PC-3 (cell line): ENCODE measurements around the gene PALD1. TPM values are rescaled to one million over a fixed set of nuclear protein-coding genes. Genes with fewer than 3 reads are reported as not detected.

Experiments used
- ATAC-seq: fragments of 200-7000 bp; cut with Tn5 transposase; 2 replicates; pipeline ENCODE4 v1.9.1; 2020; ENCODE audit warnings: mild to moderate bottlenecking, moderate library complexity
- BruUV-seq: library from RNA; stranded (reverse); fragments of 400-500 nt; replicated peaks from 2 replicates; lab custom pipeline; 2021; lab: Mats Ljungman, UMichigan
- CTCF ChIA-PET: fragments of 300-600 bp; sonication (Branson Sonifier 250); formaldehyde crosslinking; loops from one replicate; lab custom pipeline; 2022; ENCODE audit warnings: antibody characterized with exemption; lab: Charles Lee
- POLR2A ChIA-PET: fragments of 300-600 bp; sonication (Branson Sonifier 250); formaldehyde crosslinking; loops from one replicate; lab custom pipeline; 2022; ENCODE audit warnings: antibody characterized with exemption; ENCODE audit not compliant: unreplicated experiment; lab: Charles Lee
- DNase-seq: peaks from one replicate; pipeline ENCODE4 v3.0.0-alpha.2; 2015
- H2AFZ ChIP-seq: fragments of 300-600 bp; sonication (generic); 2 replicates; pipeline ENCODE4 v1.6.0; 2016; ENCODE audit warnings: antibody characterized with exemption, low read length
- H3F3A ChIP-seq: fragments of 300-600 bp; sonication (generic); one replicate; pipeline ENCODE4 v1.6.0; 2017; ENCODE audit warnings: antibody characterized with exemption, low read length, control low read depth, mild to moderate bottlenecking; ENCODE audit not compliant: unreplicated experiment
- H3K27ac ChIP-seq: fragments of 300-600 bp; sonication (generic); 2 replicates; pipeline ENCODE4 v1.5.1; 2016; ENCODE audit warnings: mild to moderate bottlenecking, low read length
- H3K27me3 ChIP-seq: fragments of 300-600 bp; sonication (generic); 2 replicates; pipeline ENCODE4 v1.6.1; 2016; ENCODE audit warnings: low read length, mixed read lengths
- H3K36me3 ChIP-seq: fragments of 300-600 bp; sonication (generic); 2 replicates; pipeline ENCODE4 v1.6.1; 2016; ENCODE audit warnings: low read depth, mixed run types, low read length, mixed read lengths
- H3K4me1 ChIP-seq: fragments of 300-600 bp; sonication (generic); 2 replicates; pipeline ENCODE4 v1.5.1; 2016; ENCODE audit warnings: low read length; ENCODE audit not compliant: insufficient read depth
- H3K4me2 ChIP-seq: fragments of 300-600 bp; sonication (generic); 2 replicates; pipeline ENCODE4 v1.6.0; 2016; ENCODE audit warnings: low read length
- H3K4me3 ChIP-seq: fragments of 300-600 bp; sonication (generic); 2 replicates; pipeline ENCODE4 v1.5.1; 2016; ENCODE audit warnings: mild to moderate bottlenecking, low read length, mixed read lengths
- H3K79me2 ChIP-seq: fragments of 300-600 bp; sonication (generic); 2 replicates; pipeline ENCODE4 v1.6.1; 2017; ENCODE audit warnings: low read length, mixed read lengths
- H3K9ac ChIP-seq: fragments of 300-600 bp; sonication (generic); 2 replicates; pipeline ENCODE4 v1.6.0; 2016; ENCODE audit warnings: mild to moderate bottlenecking, low read length
- H3K9me2 ChIP-seq: fragments of 300-600 bp; sonication (generic); replicated peaks from 2 replicates; pipeline ENCODE4 v1.6.1; 2016; ENCODE audit warnings: mixed run types, low read length, mixed read lengths
- H3K9me3 ChIP-seq: fragments of 300-600 bp; sonication (generic); 2 replicates; pipeline ENCODE4 v1.6.1; 2016; ENCODE audit warnings: low read length, mixed read lengths
- H4K20me1 ChIP-seq: fragments of 300-600 bp; sonication (generic); 2 replicates; pipeline ENCODE4 v1.6.1; 2016; ENCODE audit warnings: low read length, mixed read lengths
- CTCF ChIP-seq: fragments of 300-600 bp; sonication (generic); conservative IDR thresholded peaks from 2 replicates; pipeline ENCODE4 v1.5.1; 2017; ENCODE audit warnings: antibody characterized with exemption, low read depth, mild to moderate bottlenecking, low read length
- EZH2 ChIP-seq: fragments of 300-600 bp; sonication (generic); IDR thresholded peaks from one replicate; pipeline ENCODE4 v1.6.1; 2017; ENCODE audit warnings: antibody characterized with exemption, mild to moderate bottlenecking, low read length; ENCODE audit not compliant: unreplicated experiment
- EZH2phosphoT487 ChIP-seq: fragments of 300-600 bp; sonication (generic); IDR thresholded peaks from 2 replicates; pipeline ENCODE4 v1.6.1; 2018; ENCODE audit warnings: mild to moderate bottlenecking, antibody characterized with exemption, low read length, borderline replicate concordance
- intact Hi-C: fragments of 100-400 bp; cut with micrococcal nuclease; formaldehyde crosslinking; loops from 2 replicates; pipeline ENCODE4 v1.9.0; 2023
- total RNA-seq: library from RNA; depleted of rRNA; stranded (reverse); fragments of >200 nt; gene quantifications from 2 replicates; pipeline ENCODE4 v1.2.3, GENCODE V29; 2014

The PALD1 gene
- total RNA-seq, 1 experiment from 2014 or later, result 0.80 TPM

GRCh38 chr10:70552586-70552985, 74.0 kb downstream of the PALD1 start:
- no peak overlapping the region for H3K4me2 ChIP-seq
- no peaks in the 10 kb centered on the region for H3K9me2 ChIP-seq
- H3F3A ChIP-seq, result no peaks in the 10 kb centered on the region
- no peaks in the 10 kb centered on the region for H3K36me3 ChIP-seq
- no peak overlapping the region for H2AFZ ChIP-seq
- intact Hi-C loops, result no loop called here
- no peaks in the 10 kb centered on the region for H4K20me1 ChIP-seq
- H3K79me2 ChIP-seq, result no peaks in the 10 kb centered on the region
- no peaks in the 10 kb centered on the region for H3K27me3 ChIP-seq
- TF ChIP-seq EZH2phosphoT487 (no peak), EZH2 (no peak), CTCF (no peak)
- no peaks in the 10 kb centered on the region for H3K4me1 ChIP-seq
- BruUV-seq, result no TSS peak
- ChIA-PET POLR2A (no interaction called here), CTCF (no interaction called here)
- H3K4me3 ChIP-seq, result no peak overlapping the region
- DNase-seq (no peak), ATAC-seq (no peak)
- no peak overlapping the region for H3K27ac ChIP-seq
- no peaks in the 10 kb centered on the region for H3K9me3 ChIP-seq
- no peak overlapping the region for H3K9ac ChIP-seq

GRCh38 chr10:70555371-70555770, 76.8 kb downstream of the PALD1 start:
- POLR2A ChIA-PET, result no interaction called here
- no peaks in the 10 kb centered on the region for H3F3A ChIP-seq
- BruUV-seq, result no TSS peak
- no peak overlapping the region for H3K4me2 ChIP-seq
- H3K9me3 ChIP-seq, result no peaks in the 10 kb centered on the region
- H3K4me1 ChIP-seq, result no peaks in the 10 kb centered on the region
- H3K36me3 ChIP-seq, result no peaks in the 10 kb centered on the region
- ATAC-seq (no peak), DNase-seq (no peak)
- H3K4me3 ChIP-seq, result no peak overlapping the region
- no peak overlapping the region for H2AFZ ChIP-seq
- H3K79me2 ChIP-seq, result no peaks in the 10 kb centered on the region
- H4K20me1 ChIP-seq, result no peaks in the 10 kb centered on the region
- H3K27ac ChIP-seq, result no peak overlapping the region
- no peak overlapping the region for H3K9ac ChIP-seq
- intact Hi-C loops, result no loop called here
- TF ChIP-seq EZH2 (no peak), CTCF (no peak), EZH2phosphoT487 (no peak)
- CTCF ChIA-PET, result no interaction called here
- no peaks in the 10 kb centered on the region for H3K27me3 ChIP-seq
- no peaks in the 10 kb centered on the region for H3K9me2 ChIP-seq

GRCh38 chr10:70557086-70557845, 78.7 kb downstream of the PALD1 start:
- H3F3A ChIP-seq, result no peaks in the 10 kb centered on the region
- DNase-seq, result no peak
- no peak overlapping the region for H2AFZ ChIP-seq
- H3K79me2 ChIP-seq, result no peaks in the 10 kb centered on the region
- ChIA-PET CTCF (no interaction called here), POLR2A (no interaction called here)
- no peak overlapping the region for H3K4me2 ChIP-seq
- ATAC-seq, result no peak
- no peaks in the 10 kb centered on the region for H3K4me1 ChIP-seq
- BruUV-seq, result no TSS peak
- no peaks in the 10 kb centered on the region for H3K27me3 ChIP-seq
- H3K9me3 ChIP-seq, result no peaks in the 10 kb centered on the region
- intact Hi-C loops, result no loop called here
- H3K36me3 ChIP-seq, result no peaks in the 10 kb centered on the region
- H4K20me1 ChIP-seq, result no peaks in the 10 kb centered on the region
- H3K27ac ChIP-seq, result no peak overlapping the region
- TF ChIP-seq EZH2phosphoT487, result no peak
- TF ChIP-seq EZH2, result no peak
- TF ChIP-seq CTCF, result no peak
- no peaks in the 10 kb centered on the region for H3K9me2 ChIP-seq
- no peak overlapping the region for H3K4me3 ChIP-seq
- no peak overlapping the region for H3K9ac ChIP-seq
